Transverse colon (tissue), 4 donors: Measurements from ENCODE around the gene PGLYRP2. TPM values are rescaled to one million over a fixed set of nuclear protein-coding genes. Genes with fewer than 3 reads are reported as not detected.

ENCODE experiments used
- DNase-seq: peaks from one replicate; pipeline ENCODE4 v3.0.0-alpha.2; 2019
- H3K27ac ChIP-seq, 4 donors: fragments of 200-600 bp; sonication (generic); 2 replicates each; pipeline ENCODE4 v1.5.1; 2016 to 2018; ENCODE audit warnings: inconsistent platforms in 4 of 4
- H3K27me3 ChIP-seq: fragments of 200-600 bp; sonication (generic); 2 replicates; pipeline ENCODE4 v1.5.1; 2017; ENCODE audit warnings: inconsistent platforms
- H3K36me3 ChIP-seq, 4 donors: fragments of 200-600 bp; sonication (generic); 2 replicates each; pipeline ENCODE4 v1.5.1; 2017 to 2019; ENCODE audit warnings: inconsistent platforms in 4 of 4
- H3K4me1 ChIP-seq, 4 donors: fragments of 200-600 bp; sonication (generic); 2 replicates each; pipeline ENCODE4 v1.5.1; 2017 to 2020; ENCODE audit warnings: inconsistent platforms in 4 of 4
- H3K4me3 ChIP-seq, 4 donors: fragments of 200-600 bp; sonication (generic); 1 replicate in 1 of 4; 2 replicates in 3 of 4; pipeline versions ENCODE4 v1.5.1 to v1.6.1; 2017 to 2019; ENCODE audit warnings: inconsistent platforms in 4 of 4
- H3K9me3 ChIP-seq, 2 donors: fragments of 200-600 bp; sonication (generic); 2 replicates each; pipeline ENCODE4 v1.5.1; 2017 to 2019; ENCODE audit warnings: inconsistent platforms in 2 of 2
- CTCF ChIP-seq, 5 experiments: fragments of 200-600 bp in 3 of 5; fragments of 450-650 bp in 2 of 5; sonication (generic) in 3 of 5; IDR thresholded peaks; 1 replicate in 2 of 5; 2 replicates in 3 of 5; pipeline ENCODE4 v1.5.1; 2016 to 2017; ENCODE audit warnings: antibody characterized with exemption in 5 of 5, inconsistent platforms in 3 of 5, mild to moderate bottlenecking in 2 of 5, moderate library complexity in 1 of 5
- EP300 ChIP-seq: sonication (generic); formaldehyde crosslinking; IDR thresholded peaks from one replicate; pipeline ENCODE4 v1.6.1; 2017; ENCODE audit warnings: antibody characterized with exemption, low read depth
- POLR2A ChIP-seq: fragments of 450-650 bp; IDR thresholded peaks from one replicate; pipeline ENCODE4 v1.6.1; 2016; ENCODE audit warnings: antibody characterized with exemption, mild to moderate bottlenecking, moderate library complexity
- POLR2AphosphoS5 ChIP-seq, 3 donors: sonication (generic); formaldehyde crosslinking; IDR thresholded peaks; one replicate each; pipeline ENCODE4 v1.6.1; 2016; ENCODE audit warnings: antibody characterized with exemption in 3 of 3
- WGBS, 2 donors: methylation state at CpG; one replicate each; pipeline ENCODE4 v1.1.5; 2018; ENCODE audit warnings: low coverage in 1 of 2; 5-methylcytosine and 5-hydroxymethylcytosine counted together
- in situ Hi-C, 4 donors: fragments of 200-750 bp; cut with MboI; loops; one replicate each; pipeline versions ENCODE4 v1.15.0 to v1.15.1; 2017; ENCODE audit warnings: low sequenced_read_pairs in 3 of 4, low pct_ligation_motif_present in 1 of 4, low pct_unique_long_range_greater_than_20kb in 1 of 4
- intact Hi-C: fragments of 100-400 bp; cut with DNase I; formaldehyde crosslinking; loops from one replicate; pipeline ENCODE4 v1.15.1; 2023; ENCODE audit warnings: low total_unique reads
- total RNA-seq, 4 donors: library from RNA; depleted of rRNA; stranded (reverse); fragments of >200 nt; gene quantifications; one replicate each; pipeline ENCODE4 v1.1.0, GENCODE V29; 2016

The PGLYRP2 gene
- total RNA-seq, 4 donors from 2014 or later = not detected

GRCh38 chr19:15453906-15454860 lies 25.1 kb downstream of the PGLYRP2 start:
- WGBS, 2 donors = 71% methylated on average over 17 of the region's 17 CpGs; no CpG with 5 or more reads in 1 of the 2 donors
- Histone ChIP-seq H3K4me3 (no peak overlapping the region), H3K9me3 (no peaks in the 10 kb centered on the region), H3K36me3 (no peaks in the 10 kb centered on the region), H3K27ac (no peak overlapping the region), H3K4me1 (peaks cover 0 to 23% (median 19%) of the 10 kb centered on the region in 4 donors), H3K27me3 (peaks cover 49% of the 10 kb centered on the region)
- intact Hi-C loops = no loop called here
- in situ Hi-C loops = no loop called here
- TF ChIP-seq EP300 (no peak), POLR2AphosphoS5 (IDR thresholded peaks at IDR 0.05) (no peak), CTCF (IDR thresholded peaks at IDR 0.05) (no peak), POLR2A (no peak)
- DNase-seq = no peak

- no peaks in the 10 kb centered on the region for H3K9me3 ChIP-seq
- peaks cover 0 to 30% (median 26%) of the 10 kb centered on the region in 4 donors for H3K4me1 ChIP-seq
- H3K4me3 ChIP-seq = peak overlapping the region; percentile 6 to 48 (median 34)
- DNase-seq = no peak
- TF ChIP-seq POLR2AphosphoS5 (IDR thresholded peaks at IDR 0.05) (no peak), EP300 (no peak), POLR2A (no peak), CTCF (IDR thresholded peaks at IDR 0.05) (peak in 3 of 5 experiments; percentile 26 to 36 (median 29))
- 33% methylated on average over 29 of the region's 44 CpGs; no CpG with 5 or more reads in 1 of the 2 donors for WGBS, 2 donors
- peaks cover 40% of the 10 kb centered on the region for H3K27me3 ChIP-seq
- in situ Hi-C loops (no loop called here), intact Hi-C loops (no loop called here)
- peak overlapping the region; percentile 38 to 79 (median 52) for H3K27ac ChIP-seq
- H3K36me3 ChIP-seq = no peaks in the 10 kb centered on the region
Observed at GRCh38 chr19:15453091-15453578, 26.2 kb downstream of the PGLYRP2 start.

GRCh38 chr19:15452111-15453047 lies 26.9 kb downstream of the PGLYRP2 start:
- peak overlapping the region; percentile 38 to 79 (median 52) for H3K27ac ChIP-seq
- H3K4me3 ChIP-seq = peak overlapping the region; percentile 6 to 48 (median 34)
- 41% methylated on average over 26 of the region's 37 CpGs; no CpG with 5 or more reads in 1 of the 2 donors for WGBS, 2 donors

More at GRCh38 chr19:15452111-15453047, 26.9 kb downstream of the PGLYRP2 start:
- in situ Hi-C loops (no loop called here), intact Hi-C loops (no loop called here)
- Histone ChIP-seq H3K9me3 (no peaks in the 10 kb centered on the region), H3K27me3 (peaks cover 32% of the 10 kb centered on the region), H3K4me1 (peaks cover 0 to 30% (median 26%) of the 10 kb centered on the region in 4 donors), H3K36me3 (no peaks in the 10 kb centered on the region)
- TF ChIP-seq POLR2AphosphoS5 (IDR thresholded peaks at IDR 0.05) (peak; percentile 77 to 91 (median 77)), EP300 (no peak), POLR2A (peak; percentile 50), CTCF (IDR thresholded peaks at IDR 0.05) (no peak)
- DNase-seq = peak; percentile 89
